Cortex of kidney (tissue), 1 donor: ENCODE data around the gene ATXN7L1.
"Not testable (repeated sequence)": the region's sequence is repeated elsewhere in the genome, so short reads cannot be mapped to it uniquely, and the experiment has no call there.

Experiments used
- DNase-seq: peaks from one replicate; lab custom pipeline; 2025; lab: John Stamatoyannopoulos, UW

Gene ATXN7L1

DNA sequence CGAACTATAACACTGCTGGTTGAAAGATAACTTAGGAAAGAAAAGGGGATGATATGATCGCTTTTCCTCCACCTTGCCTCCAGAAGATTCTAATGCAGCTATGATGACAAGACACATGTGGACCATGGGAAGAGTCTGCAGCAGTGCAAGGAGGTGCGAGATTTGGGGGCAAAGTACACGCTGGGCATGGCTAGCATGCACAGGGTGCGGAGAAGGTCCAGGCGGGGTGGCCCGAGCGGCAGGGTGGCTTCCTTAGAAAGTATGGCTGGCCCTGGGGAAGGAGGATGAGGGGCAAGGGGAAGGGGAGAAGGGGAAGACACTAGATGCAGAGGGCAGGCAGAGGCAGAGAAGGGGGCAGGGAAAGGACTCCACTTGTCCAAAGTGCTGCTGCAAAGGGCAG lies 15.6 kb downstream of the ATXN7L1 start:
- DNase-seq: no peak

DNA sequence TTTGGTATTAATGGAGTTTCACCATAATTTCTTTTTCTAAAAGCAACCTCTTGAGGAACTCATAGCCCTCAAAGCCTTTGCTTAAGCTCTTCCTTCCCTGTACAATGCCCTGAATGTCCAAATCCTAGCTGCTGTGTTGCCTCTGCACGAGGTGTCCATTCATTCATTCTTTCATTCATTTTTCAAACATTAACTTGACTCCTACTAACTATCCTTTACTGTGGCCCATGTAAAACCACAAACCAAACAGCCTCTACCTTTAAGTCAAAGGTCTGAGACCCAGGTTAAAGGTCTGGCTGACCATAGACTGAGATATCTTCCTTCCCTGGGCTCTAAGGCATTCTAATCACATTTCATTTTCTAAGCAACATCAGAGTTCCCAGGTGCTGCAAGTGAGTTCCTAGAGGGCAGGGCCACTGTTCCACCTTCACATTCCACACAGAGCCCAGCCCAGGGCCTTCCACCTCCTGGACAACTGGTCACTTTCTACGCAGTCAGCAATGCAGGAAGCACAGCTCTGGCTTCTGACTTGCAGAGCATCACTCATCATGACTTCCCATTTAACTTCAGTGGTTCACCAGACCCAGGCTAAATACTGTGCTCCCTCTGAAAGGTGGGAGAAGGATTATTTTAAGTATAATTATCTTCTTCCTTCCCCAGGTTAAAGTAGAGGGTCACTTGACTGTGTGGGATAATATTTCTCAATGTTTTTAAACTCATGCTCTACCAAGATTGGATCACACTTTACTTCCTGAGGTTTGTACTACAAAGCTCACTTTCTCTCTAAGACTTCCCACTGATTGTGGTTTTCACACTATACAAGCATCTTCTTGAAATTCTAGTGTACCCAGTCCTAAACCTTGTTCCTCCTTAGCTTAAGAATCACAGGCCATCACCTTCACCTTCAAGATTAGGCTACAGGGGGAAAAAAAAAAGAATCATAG lies 19.1 kb downstream of the ATXN7L1 start:
- no peak for DNase-seq

DNA sequence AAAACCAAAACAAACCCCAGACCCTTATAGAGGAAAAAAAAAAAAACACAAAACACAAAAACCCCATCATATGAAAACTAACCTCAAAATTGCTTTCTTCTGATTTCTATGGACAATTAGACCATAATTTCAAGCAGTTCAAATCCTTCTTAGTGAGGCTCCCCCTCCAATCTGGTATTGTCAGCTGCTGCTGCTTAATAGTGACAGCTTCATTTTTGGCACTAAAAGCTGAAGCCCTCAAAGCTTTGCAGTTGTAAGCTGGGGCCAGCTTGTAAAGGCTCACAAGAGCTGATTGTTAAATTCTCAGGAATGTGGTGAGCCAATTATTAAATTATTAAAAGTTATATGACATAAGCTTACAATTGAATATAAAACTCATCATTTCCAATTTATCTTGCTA lies 21.9 kb downstream of the ATXN7L1 start:
- DNase-seq: no peak

GRCh38 chr7:105853931-105854419 lies 22.4 kb downstream of the ATXN7L1 start:
- no peak for DNase-seq

GRCh38 chr7:105851064-105851463 lies 25.3 kb downstream of the ATXN7L1 start:
- DNase-seq: no peak

GRCh38 chr7:105849122-105849855 lies 27.1 kb downstream of the ATXN7L1 start:
- no peak for DNase-seq

DNA sequence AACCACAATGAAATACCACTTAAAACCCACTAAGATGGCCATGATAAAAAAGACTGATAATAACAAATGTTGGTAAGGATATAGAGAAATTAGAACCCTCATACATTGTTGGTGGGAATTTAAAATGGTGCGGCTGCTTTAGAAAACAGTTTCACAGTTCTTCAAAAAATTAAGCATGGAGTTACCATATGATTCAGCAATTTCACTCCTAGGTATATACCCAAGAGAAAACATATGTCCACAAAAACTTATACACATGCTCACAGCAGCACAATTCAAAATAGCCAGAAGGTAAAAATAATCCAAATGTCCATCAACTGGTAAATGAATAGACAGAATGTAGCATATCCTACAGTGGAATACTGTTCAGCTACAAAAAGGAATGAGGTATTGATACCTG lies 30.0 kb downstream of the ATXN7L1 start:
- DNase-seq: no peak

GRCh38 chr7:105844681-105845080 lies 31.7 kb downstream of the ATXN7L1 start:
- not testable (repeated sequence) for DNase-seq

GRCh38 chr7:105841866-105842265 lies 34.5 kb downstream of the ATXN7L1 start:
- DNase-seq: no peak

DNA sequence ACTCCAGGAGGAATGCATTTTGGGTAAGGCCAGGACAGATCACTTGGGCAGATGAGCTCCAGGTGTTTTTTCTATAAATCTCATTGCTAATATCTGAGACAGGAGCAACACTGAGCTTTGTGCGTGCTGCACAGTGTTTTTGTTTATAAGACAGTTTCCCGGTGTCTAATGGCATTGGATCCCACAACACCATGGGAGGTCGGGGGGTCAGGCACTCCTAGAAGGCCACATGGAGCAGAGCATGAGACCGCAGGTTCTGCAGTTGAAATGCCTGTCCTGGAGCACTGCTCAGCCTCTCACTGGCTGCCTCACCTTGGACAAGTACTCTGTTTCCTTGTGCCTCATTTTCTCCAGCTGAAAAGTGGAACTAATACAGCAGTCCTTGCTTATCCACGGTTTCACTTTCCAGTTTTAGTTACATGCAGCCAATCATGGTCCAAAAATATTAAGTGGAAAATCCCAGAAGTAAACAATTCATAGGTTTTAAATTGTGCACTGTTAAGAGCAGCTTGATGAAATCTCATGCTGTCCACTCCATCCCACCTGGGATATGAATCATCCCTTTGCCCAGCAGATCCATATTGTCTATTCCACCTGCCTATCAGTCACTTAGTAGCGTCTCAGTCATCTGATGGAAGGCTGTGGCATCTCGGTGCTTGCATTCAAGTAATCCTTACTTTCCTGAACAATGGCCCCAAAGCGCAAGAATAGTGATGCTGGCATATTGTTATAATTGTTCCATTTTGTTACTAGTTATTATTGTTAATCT lies 35.2 kb downstream of the ATXN7L1 start:
- DNase-seq: no peak

DNA sequence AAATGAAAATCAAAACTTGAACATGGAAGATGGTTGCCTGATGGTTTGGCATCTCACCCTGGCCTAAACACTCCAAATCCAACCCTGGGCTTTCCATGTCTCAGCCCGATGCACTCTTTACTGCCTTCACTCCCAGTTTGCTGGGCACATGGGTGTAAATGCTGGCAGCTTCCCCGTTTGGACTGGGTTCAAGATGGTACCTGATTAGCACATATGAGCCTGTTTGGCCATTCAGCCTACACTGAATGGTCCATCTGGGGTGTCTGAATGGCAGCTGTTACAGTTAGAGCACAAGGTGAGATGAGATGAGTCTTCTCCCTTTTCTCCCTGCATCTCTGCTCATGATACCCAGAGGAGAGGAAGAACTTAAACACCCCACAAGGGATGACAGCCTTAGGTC lies 37.1 kb downstream of the ATXN7L1 start:
- DNase-seq: no peak

- no peak for DNase-seq
Observed at GRCh38 chr7:105838627-105839231, 37.7 kb downstream of the ATXN7L1 start.

GRCh38 chr7:105837765-105838626 lies 38.4 kb downstream of the ATXN7L1 start:
- no peak for DNase-seq

- DNase-seq: no peak
Observed at GRCh38 chr7:105835441-105835840, 41.0 kb downstream of the ATXN7L1 start.

DNA sequence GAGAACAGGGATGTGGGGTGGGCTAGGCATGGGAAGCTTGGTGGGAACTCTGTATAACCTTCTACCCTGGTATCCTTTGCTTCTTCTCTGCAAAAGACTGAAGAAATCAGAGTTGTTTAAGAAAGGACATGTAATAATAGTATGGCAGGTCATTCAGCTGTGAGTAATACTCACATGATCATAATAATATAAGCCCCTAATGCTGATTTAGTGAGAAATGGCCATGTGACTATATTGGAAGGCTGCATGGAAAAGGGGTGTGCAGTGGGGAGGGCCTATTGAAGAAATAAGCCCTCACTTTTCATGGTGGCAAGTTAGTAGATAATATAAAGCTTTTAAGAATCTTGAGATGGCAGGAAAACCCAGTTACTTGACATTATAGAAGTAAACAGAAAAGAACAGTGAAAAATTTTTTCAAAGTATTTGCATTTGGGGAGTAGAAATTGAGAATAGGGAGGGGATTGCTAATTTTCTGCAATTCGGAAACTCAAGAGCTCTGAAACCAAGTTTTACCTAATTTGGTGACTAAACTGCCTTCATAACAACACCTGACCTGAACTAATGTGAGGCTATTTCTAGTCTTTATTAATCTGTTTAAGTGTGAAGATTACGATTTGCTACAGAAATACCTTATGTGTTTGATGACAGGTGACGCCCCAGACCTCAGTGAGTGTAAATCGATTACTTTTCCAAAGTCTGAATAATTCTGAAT lies 44.4 kb downstream of the ATXN7L1 start:
- no peak for DNase-seq

DNA sequence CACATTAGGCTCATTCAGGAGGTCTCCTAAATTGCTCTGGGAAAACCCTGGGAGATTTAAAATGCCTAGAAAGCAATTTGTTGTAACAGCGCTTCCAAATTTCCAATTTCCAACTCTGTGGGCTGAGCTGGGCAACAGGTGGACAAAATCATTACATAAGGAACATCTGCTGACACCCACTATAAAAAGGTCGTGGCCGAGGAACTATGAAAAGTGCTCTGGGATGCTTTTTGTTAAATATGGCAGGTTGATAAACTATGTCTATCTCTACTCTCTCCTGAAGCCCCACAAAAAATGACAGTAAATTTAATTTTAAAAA lies 45.1 kb downstream of the ATXN7L1 start:
- no peak for DNase-seq

DNA sequence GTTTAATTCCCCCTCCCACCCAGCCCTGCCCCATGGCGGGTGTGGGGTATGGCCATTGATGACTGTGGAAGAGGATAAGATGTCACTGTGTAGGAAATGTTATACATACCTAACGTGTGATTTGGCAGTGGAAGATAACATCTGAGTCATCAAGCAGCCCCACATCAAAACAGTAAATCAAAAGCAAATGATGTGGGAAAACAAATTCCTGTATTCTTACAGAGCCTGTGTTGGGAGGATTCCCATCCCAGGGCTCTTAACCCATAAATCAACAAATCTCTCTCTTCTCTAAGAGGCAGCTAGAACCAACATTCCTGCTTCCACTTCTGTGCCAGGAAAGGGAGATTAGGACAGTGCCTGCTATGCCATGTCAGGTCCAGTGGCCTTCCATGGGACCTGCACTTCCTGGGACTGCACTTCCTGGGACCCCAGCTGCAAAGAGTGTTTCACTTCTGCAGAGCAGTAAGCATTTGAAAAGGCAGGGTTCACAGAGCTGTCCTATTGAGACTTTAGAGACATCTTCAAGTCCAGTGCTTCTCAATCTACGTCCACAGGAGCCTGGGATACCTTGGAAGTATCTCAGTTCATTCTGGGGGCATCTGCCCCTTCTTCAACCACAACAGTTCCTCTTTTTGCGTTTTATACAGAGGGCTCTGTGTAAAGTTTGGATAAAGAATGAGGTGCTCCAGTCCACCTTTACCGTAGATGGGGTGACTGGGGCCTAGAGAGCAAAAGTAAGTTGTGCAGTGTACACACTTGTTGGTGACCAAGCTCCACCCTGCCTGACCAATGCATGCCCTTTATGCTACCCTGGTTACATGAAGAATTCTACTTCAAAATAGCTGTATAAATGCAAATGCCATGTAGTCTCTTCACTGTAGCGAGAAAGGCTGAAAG lies 45.7 kb downstream of the ATXN7L1 start:
- DNase-seq: no peak

DNA sequence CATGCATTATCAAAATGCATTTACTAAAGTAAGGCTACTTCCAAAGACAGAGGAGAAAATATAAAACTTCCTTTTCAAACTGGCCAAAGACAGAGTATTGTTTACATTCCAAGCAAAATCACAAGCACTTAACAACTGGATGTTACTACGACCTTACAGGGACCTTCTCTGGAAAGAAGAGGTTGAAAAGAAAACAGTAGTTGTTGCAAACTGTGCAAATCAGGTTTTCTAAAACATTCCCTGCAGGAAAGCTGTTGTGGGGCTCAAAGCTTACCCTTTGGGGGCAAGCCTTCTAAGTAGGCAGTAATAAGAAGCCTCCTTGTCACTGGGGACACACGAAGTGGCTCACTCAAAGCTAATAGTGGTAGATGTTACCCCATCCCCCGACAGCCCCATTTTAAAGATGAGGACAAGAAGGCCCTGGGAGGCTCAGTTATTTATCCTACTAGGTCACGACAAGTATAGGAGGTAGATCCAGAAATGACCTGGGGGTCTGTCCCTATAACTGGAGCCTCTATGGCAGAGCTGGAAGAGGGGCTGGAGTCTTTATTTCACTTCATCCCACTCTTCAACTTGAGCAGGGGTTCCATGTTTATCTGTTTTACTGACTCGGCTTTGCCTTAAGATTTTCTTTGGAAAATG lies 46.6 kb downstream of the ATXN7L1 start:
- DNase-seq: no peak

- DNase-seq: no peak
Observed at GRCh38 chr7:105828141-105828540, 48.3 kb downstream of the ATXN7L1 start.
